Prostate gland (tissue), 2 donors: ENCODE measurements around the gene PDSS2.

Experiments
- CTCF ChIP-seq, 4 experiments: fragments of 200-600 bp in 2 of 4; fragments of 450-650 bp in 2 of 4; sonication (generic) in 2 of 4; IDR thresholded peaks; 1 replicate in 3 of 4; 2 replicates in 1 of 4; pipeline ENCODE4 v1.5.1; 2016 to 2019; ENCODE audit warnings: antibody characterized with exemption in 4 of 4, mild to moderate bottlenecking in 2 of 4, moderate library complexity in 2 of 4
- POLR2A ChIP-seq: fragments of 450-650 bp; IDR thresholded peaks from one replicate; pipeline ENCODE4 v1.6.1; 2016; ENCODE audit warnings: antibody characterized with exemption, mild to moderate bottlenecking
- POLR2AphosphoS5 ChIP-seq: sonication (generic); formaldehyde crosslinking; IDR thresholded peaks from one replicate; pipeline ENCODE4 v1.6.1; 2017; ENCODE audit warnings: antibody characterized with exemption

- TF ChIP-seq CTCF (IDR thresholded peaks at IDR 0.05) (no peak), POLR2AphosphoS5 (no peak), POLR2A (no peak)
Measured at GRCh38 chr6:107248147-107248546, 211.2 kb downstream of the PDSS2 start.
